NCI-H526 (cell line): Measurements from ENCODE around the gene AMPH.

ENCODE experiments used
- DNase-seq, 2 experiments: peaks; one replicate each; lab custom pipeline; 2025; lab: John Stamatoyannopoulos, UW

Gene AMPH

DNA sequence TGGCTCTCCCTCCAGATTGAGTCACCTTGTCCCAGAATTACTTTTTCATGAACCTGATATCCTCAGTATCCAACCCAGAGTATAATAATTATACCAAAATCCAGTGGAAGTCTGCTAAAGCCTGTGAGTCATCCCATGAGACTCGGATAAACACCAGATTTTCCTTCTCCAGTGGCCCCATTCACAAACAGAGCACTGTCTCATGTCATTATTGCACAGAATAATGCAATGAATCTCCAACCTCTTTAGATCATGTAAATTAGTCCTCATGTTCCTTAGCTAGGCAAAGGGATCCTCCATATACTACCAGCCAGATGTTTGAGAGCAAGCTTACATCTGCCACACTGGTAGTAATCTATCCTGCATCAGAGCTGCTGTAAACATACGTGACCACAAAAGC, 89.0 kb downstream of the AMPH start:
- no peak for DNase-seq

DNA sequence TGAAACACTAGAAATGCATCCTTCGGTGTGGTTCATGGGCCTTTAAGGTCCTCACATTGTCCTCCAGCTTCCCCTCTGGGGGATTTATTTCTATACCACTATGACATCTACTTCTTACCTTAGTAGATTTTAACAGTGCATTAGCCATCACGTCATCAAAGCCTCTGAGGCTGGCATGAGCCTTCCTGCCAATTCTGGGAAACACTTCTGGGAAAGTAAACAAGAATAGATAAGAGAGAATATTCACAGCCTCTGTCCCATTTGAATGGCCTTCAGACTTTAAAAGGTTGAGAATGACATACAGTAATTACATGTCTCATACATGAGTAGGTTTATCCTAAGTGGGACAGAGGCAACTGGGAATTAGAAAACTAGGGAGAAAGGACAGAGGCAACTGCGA, 89.7 kb downstream of the AMPH start:
- no peak for DNase-seq

DNA sequence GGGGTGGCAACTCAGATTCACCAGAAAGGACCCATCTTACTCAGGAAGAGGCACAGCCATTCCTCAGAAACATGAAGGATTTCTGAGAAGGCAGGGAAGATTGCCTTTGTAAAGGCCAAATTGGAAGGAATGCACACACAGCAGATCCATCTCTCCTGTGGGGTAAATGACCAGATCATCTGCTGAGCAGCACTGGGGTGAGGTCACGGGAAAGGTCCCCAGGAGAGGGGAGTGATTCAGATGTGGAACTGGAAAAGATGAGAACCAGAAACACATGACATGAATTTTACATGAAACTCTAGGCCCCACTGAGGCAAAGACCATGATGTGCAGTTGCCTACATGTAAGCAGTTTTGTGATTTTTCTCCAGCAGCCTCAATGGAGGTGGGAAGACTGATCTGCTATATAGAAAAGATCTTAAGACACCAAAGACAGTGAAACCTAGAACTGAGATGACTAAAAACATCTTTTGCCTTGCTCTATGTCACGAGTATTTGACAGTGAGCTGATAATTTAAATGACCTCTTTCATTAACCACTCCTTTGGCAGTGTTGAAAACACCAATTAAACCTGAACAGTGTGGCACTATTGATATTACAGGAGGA, 91.6 kb downstream of the AMPH start:
- DNase-seq, result no peak

DNA sequence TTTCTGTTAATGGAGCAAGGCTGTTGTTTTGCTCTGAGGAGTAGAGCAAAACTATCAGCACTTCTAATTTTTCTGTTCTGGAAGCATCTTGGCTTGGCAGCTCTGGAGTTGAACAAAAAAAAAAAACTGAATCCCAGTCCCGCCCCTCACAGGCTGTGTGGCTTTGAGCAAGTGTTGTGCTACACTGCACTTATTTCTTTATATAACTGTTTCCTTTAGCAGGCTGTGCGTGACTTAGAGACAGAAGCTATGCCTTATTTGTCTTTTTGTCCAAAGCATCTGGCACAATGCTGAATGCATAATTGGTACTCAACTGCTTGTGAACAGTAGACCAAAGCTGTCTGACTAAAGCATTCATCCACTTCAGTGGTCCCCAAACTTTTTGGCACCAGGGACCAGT, 96.1 kb downstream of the AMPH start:
- no peak for DNase-seq

DNA sequence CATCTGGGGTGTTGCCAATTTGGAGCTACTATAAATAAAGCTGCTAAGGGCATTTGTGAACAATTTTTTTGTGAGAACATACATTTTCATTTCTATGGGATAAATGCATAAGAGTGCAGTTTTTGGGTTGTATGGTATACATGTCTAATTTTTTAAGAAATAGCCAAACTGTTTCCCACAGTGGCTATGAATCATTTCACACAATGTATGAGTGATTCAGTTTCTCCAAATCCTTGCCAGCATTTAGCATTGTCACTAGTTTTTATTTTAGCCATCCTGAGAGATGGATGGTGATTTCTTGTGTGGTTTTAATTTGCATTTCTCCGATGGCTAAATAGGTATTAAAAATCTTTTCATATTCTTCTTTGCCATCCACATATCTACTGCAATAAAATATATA, 105.3 kb downstream of the AMPH start:
- DNase-seq, result no peak

DNA sequence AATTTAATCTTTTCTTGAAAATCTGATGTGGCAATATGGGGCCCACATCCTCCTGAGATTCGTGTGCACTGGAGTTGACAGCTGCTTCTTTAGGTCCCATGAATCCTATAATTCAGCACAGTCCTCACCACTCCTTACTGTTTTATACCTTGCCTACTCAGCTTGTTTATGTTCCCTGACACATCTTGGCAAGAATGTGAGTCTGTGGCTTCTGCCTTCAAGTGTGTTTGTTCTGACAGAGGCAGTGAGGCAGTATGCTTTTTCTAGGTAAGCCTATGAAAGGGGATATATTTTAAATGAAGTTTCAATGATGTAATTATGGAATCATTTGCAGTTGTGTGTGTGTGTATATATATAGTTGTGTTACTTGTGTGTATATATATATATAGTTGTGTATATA, 106.4 kb downstream of the AMPH start:
- DNase-seq, result no peak

DNA sequence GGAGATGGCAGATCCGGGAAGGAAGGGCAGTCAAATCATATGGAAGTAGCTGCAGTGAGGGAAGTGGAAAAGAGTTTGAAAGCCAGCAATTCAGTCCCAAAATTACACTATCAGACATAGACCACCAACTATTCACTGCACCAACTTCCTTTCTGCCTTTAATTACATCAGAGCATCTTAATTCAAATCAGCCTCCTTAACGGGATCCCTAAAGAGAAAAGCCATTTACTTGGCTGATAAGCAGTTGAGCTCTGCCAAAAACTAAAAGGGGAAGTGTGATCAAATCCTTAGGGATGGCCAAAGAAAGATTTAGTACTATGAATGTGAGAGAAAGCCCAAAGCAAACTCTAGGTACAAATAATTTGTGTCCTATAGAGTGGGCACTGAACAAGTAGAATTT, 110.4 kb downstream of the AMPH start:
- DNase-seq, result no peak

DNA sequence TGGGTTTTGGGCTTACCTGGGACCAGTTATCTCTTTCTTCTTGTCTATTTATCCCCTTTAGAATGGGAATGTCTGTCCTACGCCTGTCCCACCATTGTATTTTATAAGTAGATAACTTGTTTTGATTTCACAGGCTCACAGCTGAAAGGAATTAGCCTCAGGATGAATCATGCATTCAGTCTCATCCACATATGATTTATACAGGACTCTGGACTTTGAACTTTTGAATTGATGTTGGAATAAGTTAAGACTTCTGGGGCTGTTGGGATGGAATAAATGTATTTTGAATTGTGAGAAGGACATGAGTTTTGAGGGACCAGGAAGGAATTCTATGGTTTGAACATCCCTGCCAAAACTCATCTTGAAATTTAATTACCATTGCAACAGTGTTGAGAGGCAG, 112.6 kb downstream of the AMPH start:
- no peak for DNase-seq

DNA sequence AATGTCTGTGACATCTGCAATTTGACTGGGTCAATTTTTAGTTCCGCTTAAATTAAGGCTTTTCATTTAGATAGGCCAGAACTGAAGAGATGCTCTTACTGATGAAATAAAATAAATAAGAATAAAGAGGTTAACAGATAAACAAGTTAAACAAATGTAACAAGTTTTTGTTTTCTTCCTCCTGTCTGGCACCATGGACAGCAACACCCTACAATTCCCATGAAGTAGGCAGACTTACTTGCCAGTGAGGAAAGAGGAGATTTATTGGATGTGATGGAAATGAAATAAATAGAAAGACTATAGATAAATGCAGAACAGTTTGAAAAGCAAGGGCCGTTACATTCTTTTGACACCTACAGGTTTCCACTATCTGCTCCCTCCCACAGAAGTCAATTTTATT, 118.5 kb downstream of the AMPH start:
- DNase-seq, result no peak

DNA sequence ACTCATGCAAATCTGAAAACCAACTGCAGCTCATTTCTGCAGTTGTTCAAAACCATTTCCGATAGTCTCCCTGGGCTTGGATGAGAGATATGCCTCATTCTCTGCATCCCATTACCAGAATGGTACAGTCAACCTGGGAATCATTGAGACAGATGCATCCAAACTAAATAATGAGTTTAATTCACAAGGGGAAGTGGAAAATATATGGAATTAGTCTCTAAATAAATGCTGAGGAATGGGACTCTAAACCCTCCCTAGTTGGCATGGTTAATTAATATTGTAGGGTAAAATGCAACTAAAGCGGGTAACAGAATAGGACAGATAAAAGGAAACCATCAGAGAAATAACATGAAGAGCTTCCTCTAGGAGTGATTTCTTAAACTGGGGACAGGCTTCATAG, 118.9 kb downstream of the AMPH start:
- DNase-seq, result peak in 1 of 2 experiments; percentile 1

DNA sequence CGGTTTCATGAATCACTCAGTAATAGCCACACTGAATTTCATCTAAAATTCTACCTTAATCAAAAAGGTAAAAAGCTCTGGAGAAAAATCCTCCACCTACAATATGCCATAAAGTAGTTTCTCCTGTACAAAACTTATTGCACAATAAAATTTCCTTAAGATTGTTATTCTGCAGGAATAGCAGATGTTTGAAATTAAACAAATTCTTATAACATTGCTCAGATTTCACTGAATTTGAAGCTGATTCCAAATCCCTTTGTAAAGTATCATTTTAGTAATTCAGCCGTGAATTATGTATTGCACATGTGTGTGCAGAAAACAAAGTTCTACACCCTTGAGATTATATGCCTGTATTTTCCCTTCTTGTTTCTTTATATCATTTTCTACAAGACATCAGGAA, 123.8 kb downstream of the AMPH start:
- DNase-seq, result no peak

DNA sequence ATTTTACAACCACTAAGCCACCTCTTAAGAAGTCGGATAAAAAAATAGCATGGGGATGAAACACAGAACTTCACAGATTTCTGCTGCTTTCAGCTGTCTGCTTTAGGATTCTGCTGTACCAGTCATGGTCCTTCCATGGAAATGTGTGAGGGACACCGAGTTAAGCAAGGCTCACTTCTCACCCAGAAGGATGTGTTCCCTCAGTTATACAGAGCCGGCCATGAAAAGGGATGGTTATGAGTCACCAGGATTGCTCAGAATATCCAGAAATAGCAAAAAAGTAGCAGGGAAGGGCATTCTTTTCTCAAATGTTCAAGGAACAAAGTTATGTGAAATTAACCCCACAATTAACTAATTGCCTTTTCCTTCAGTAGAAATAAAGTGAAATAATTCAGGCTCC, 124.4 kb downstream of the AMPH start:
- DNase-seq, result no peak

DNA sequence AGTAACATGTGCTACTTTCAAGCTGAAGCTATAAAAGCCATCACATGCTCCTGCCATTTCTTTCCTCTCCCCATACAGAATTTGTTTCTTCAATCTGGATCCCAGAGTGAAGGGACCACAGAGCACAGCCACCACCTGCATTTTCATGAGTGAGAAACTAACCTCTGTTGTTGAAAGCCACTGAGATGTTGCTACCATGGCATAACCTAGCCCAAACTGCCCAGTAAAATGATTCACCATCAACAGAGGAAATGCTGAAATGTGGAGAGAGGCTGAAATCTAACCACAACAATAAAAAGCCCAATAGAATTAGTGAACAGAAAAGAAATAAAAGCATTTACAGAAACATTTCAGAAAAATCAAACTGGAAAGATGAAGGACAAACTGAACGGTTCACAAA, 125.2 kb downstream of the AMPH start:
- DNase-seq, result no peak

DNA sequence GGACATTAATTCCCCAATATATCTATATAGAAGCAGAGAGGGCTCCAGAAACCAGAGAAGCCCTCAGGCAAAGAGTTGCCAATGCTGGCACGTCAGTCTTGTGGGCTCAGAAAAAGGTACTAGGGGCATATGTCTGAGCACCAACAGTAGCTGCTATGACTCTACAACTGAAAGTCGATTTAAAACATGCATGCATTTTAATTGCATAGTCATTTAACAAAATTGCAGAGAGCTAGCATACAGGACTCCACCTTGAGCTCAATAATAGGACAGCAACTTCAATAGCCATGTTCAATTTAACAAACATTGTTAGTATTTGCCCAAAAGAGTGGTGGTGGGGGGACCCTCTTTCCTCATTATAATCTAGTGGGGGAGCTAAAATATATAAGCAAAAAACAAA, 126.5 kb downstream of the AMPH start:
- no peak for DNase-seq

DNA sequence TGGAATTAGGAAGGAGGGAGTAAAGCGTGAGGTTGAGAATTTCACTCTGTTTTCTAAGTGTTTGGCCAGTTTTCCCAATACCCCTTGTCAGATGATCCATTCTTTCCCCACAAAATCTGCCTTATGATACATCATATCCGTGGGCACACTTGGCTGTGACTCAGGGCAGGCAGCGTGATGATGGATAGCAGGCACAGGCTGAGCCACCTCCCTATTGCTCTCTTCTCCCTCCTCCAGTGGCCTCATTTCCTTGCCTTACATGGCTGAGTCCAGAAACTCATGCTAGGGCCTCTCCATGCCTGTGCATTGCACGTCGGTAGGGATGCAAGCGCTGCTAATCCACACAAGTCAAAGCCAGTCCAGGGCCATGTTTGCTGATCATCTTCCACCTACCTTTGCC, 128.3 kb downstream of the AMPH start:
- no peak for DNase-seq

DNA sequence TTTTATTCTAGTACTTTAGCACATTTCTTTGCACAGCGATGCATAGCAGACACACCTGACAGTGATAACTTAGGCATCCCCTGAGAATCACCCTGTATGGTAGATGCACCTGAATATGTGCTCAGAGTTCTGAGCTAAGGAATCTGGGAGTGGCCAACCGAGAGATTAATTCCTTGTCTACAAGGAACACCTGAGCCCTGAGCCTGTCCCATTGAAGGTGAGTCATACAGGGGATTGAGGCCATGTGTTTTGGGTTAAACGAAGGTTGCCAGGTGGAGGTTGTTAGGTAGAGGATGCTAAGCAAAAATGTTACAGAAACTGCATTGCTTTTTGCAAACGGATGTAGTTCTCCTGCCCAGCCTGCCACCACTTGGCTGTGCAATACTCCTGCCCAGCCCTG, 128.9 kb downstream of the AMPH start:
- DNase-seq, result no peak

DNA sequence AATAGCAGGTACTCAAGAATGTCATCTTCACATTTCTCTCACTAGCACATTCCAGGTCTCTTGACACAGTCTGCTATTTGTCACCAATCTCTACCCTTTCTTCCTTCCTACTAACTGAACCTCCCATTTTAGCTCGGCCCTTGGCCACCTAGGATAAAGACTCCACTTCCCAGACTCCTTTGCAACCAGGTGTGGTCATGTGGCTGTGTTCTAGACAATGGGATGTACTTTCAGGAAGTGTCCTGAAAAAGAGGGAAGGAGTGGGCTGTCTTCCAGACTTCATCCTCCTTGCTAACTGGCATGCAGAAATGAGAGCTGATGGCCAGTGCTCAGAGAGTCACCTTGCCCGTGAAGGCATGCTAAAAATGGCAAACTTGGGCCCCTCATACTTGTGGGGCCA, 139.2 kb downstream of the AMPH start:
- DNase-seq, result no peak

DNA sequence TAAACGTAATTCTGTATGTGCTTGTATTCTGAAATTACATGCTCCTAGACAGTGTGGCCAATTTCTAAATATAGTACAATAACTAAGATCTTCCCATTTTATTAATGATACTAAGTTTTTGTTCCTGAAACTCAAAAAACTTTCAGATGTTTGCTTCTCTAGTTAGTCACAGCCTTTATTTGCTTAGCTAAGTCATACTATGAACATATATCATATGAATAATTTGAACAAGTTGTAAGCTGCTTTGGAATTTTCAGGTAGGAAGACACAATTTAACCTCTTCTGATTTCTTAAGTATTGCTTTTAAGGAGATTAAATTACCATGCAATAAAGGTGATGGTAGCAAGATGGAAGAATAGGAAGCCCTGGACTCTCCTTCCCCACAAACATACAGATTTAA, 148.7 kb downstream of the AMPH start:
- no peak for DNase-seq

DNA sequence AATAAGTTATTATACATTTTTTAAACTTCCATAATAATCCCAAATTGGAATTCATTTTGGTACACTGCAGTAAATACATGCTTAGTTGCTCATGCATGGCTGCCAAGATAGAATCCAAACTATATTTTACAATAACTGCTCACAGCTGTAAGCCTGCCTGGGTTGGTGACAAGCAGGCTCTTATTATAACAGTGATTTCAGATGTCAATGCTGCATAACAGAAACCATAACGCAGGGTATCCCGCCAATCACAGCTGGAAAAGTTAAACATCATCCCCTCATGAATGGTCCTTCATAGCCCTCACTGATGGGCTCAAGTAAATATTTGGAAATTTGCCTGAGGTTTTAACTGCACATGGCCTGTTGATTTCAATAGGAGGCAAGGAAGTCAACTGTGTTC, 149.8 kb downstream of the AMPH start:
- DNase-seq, result no peak

DNA sequence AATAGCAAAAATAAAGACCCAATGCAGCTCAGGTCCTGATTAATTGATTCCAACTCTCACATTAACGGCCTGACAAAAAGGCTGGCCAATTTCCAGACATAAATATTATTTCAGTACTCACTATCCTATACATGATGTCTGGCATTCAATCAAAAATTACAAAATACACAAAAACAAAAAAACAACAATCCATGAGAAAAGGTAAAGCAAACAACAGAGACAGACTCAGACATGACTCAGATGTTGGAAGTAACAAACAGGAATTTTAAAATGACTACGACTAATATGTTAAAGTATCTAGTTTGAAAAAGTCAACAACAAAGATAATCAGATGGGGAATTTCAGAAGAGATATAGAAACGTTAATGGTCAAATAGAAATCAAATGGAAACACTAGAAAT, 152.8 kb downstream of the AMPH start:
- DNase-seq, result no peak

DNA sequence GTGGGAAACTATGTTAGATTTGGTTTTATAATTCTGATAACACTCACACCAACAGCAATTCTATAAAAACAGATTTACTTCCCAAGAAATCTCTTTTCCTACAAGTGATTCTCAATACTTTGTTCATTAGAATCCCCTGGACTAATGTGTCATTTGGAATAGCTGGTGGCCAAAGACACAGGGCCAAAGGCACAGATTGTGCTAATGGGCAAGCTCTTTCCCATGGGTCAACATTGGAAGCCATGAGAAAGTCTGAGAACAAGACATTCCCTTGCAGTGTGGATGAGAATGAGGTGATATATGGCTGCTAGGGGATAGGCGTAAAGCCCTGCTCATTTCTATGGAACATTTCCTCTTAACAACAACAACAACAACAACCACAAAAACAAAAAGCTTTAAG, 153.8 kb downstream of the AMPH start:
- no peak for DNase-seq

DNA sequence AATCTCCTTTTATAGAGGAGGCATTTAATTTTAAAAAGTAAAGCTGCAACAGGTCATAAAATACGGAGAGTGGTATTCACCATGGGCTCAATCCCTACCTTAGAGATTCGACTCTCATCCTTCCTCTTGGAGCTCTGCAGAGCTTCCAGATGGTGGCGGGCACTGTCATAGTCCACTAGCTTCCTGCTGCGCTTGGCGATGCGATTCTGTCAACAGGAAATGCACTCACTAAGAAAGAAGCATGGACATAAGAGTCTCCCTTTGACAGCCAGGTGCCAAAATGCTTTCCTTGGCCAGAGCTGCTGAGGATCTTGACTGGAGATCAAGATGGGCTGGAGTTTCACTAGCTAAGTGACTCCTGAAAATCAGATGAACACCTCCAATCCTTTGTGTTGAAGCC, 154.4 kb downstream of the AMPH start:
- DNase-seq, result no peak

DNA sequence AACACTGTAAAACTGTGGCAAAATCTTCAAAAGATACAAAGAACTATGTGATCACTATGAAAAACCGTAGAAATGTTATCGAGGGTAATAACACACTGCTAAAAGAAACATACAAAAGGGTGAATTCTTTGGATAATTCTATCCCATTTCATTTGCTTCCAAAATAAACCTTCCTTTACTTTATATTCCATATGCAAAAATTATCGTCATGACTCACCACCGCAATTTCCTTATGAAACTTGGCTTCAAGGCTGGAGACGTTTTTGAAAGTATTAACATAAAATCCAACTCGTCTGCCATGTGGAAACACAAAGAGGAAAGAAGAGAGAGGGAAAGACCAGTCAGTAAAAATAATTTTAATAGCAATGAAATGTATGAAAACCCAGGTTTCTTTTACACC, 165.2 kb downstream of the AMPH start:
- DNase-seq, result no peak

DNA sequence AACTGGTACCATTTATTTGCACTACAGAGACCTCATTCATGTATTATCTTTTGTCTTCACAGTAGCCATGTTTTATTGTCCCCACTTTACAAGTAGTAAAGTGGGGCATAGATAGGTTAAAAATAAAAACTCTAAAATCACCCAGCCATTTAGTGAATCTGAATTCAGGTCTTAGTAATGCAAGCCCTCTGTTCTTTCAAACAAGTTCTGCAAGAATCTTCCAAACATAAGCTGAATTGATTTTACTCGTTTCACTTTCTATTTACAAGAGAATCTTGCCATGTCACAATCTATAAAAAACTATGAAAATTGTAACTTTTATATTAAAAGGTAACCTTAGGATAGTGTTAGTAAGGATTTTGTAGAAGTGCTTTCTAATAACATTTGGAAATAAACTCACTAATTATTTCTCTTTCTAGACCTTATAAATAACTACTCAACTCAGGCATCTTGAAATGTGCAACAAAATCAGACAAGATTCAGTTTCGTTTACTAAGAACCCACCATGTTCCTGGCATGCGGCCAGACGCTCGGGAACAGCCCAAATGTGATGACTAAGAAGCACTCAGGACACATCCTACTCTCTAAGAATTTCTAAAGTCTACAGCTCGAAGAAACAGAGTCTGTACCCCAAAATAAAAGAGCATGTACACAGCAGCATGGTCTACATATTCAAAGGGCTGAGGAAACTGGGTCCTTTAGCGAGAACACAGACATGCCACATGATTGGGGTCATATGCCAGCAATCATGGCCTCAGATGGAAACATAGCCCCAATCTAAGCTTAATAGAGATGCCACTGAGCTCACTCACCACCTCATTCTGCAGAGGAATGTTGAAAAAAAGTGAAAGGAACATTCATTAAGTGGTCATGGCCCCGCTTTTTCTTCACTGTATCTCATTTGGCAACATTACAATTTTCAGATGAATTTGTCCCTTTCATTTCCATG, 167.6 kb downstream of the AMPH start:
- no peak for DNase-seq
